Activated CD8-positive, alpha-beta memory T cell treated with anti-CD3 and anti-CD28 coated beads for 48 hours (primary cell): ENCODE results near the gene TRIM23.
"Not testable (repeated sequence)": the region's sequence is repeated elsewhere in the genome, so short reads cannot be mapped to it uniquely, and the experiment has no call there.

Experiments used
- DNase-seq, 3 experiments: peaks; one replicate each; pipeline ENCODE4 v3.0.0-alpha.2; 2020; ENCODE audit warnings: low read depth in 2 of 3, low spot score in 2 of 3

Gene TRIM23

GRCh38 chr5:65624025-65624570 is at the start of gene TRIM23:
Gene TRIM23, minus strand, starts transcription at chr5:65624333. Its CDS starts 59 bp downstream, at chr5:65624274.
- peak; percentile 57 to 78 (median 74) for DNase-seq

GRCh38 chr5:65672796-65673195 is 48.7 kb upstream of the TRIM23 start:
- DNase-seq, result no peak

DNA sequence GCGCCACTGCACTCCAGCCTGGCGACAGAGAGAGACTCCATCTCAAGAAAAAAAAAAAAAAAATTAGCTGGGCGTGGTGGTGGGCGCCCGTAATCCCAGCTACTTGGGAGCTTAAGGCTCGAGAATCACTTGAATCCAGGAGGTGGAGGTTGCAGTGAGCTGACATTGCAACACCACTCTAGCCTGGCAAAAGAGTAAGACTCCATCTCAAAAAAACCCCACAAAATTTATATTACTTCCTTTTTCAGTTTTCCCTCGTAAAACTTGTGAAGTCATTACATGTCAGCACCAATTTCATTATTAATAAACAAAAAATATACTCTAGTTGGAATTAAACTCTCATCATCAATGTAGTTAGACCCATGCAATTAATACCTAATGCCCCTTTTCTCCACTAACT is 44.6 kb upstream of the TRIM23 start:
- DNase-seq, result no peak

DNA sequence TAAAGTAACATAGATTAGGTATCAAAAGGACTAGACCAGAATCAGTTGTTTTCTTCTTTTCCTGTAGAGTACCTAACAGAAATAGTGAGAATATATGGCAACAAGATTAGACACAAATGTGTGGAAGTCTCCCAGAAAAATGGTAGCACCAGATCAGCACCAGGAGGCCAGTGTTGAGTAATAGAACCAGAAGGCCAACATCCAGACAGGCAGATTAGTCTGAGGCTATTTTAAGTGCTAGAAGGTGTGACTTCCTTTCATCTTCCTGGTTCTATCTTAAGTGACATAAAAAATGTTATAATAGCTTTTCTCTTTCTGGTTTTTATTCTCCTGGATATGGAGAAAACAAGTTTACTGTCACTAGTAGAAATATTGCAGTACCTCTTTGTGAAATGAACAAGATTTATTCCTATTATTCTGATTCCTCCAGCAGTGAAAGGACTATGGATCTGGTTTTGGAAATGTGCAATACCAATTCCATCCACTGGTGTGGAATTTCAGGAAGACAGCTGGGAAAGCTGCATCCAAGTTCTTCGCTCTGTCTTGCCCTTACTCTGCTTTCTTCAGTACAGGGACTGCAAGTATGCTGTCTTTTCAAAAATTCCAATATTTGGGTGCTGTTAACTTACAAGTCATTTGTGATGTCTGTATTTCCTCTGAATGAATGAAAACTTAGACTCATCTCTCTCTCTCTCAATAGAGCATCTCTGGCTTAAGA is 39.8 kb upstream of the TRIM23 start:
- no peak for DNase-seq

DNA sequence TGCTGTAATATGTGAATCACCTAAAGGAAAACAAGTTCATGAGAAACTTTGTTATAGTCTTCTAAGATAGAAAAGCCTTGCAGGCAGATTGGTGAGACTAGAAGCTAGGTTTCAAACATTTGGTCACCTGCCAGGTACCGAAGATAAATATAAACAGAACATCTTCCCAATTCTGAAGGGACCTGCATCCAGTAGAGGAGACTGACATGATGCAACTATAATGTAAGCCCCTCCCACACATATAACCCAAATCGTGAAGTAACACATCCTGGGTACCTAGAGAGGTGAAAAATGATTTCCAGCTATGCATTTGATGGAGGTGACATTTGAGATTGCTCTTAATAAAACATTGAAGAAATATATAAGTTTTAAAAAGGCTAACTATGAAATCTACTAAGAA is 30.6 kb upstream of the TRIM23 start:
- no peak for DNase-seq

- no peak for DNase-seq
These were observed 27.0 kb upstream of the TRIM23 start for GRCh38 chr5:65651144-65651543.

DNA sequence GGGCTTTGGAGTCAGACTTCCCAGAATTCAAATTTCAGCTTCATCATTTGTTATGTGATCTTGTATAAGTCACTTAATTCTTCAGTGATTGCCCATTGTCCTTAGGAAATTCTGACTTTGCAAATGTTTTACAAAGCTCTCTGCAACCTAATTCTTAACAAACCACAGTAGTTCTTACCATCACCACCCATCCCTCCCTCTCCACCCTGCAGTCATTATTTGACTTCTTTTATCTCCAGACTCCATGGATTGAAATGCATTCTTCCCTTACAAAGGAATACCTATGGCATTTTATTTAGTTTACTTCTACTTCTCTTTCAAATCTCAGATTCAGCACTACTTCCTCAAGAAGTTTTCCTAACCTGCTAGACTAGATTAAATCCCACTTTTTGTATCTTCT is 23.8 kb upstream of the TRIM23 start:
- no peak for DNase-seq

DNA sequence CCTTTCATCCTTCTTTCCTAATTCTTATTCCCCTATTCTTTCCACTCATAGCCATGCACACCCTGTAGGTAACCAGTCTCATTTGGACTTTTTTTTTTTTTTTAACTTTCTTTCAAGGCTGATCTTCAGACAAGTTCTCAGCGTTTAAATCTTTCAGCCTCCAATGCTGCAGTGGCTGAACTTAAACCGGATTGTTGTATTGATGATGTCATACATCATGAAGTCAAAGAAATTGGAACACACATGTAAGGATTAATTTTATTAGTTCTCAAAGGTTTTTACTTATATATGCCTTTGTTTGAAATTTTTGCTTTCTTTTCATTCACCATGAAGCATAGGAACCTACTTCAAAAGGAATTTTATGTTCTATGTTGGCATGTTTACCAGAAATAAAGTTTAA is 22.8 kb upstream of the TRIM23 start:
- DNase-seq, result no peak

- DNase-seq, result no peak
These were observed 16.1 kb upstream of the TRIM23 start for GRCh38 chr5:65640240-65640639.

- no peak for DNase-seq
These were observed 6.8 kb upstream of the TRIM23 start for GRCh38 chr5:65630981-65631380.

- no peak for DNase-seq
These were observed 1.6 kb upstream of the TRIM23 start for GRCh38 chr5:65625743-65626142.

DNA sequence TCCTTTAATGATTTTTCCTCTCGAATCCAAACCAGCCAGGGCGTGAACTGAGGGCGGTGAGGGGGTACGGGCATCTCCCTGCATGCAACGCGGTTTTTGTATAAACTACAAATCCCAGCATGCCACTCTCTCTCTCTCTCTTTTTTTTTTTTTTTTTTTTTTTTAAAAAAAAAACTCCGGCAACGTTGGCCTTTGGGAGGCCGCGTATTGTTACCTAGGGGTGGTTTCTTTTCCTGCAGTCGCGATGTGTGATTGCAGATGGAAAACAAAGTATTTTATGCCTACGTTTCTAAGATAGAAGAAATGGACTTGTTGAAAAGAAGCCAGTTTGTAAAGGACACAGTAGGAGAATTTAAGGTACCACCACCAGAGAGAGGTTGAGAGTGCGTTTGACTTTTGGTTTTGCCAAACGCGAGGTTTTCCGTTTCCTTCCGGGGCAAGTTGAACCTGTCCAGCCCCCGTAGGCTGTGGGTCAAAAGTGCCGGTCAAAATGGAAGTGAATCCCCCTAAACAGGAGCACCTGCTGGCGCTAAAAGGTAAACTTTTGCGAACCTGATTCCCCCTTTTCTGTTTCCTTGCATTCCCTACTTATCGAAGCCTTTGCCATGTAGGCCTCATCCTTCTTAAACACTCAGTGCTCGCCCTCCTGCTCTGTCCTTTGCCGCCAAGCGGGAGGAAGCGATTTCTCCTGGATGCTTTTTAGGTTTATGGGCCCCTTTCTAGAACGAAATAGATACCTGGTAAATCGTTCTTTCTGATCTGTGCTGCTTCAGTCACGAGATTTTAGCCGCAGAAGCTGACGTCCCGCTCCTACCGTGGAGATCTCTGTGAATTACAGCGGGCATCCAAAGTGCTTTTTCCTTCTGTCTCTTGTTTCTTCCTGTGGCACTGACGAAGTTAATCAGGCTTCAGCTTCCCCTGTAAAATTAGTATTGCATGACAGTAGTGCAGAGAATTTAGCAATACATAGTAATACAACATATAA is 730 bp upstream of the TRIM23 start, which contains the start of the genes SHLD3 and TRAPPC13:
TSS of gene SHLD3 (plus strand) at position 457 of the 985 bp plus-strand sequence. CDS start 4,561 bp downstream, outside the sequence.
TSS of gene TRAPPC13 (plus strand) at position 457 of the 985 bp plus-strand sequence. CDS start at position 491, 34 bp downstream.
- DNase-seq, result peak; percentile 26 to 56 (median 52)

GRCh38 chr5:65623482-65623881 is 651 bp downstream of the TRIM23 start:
- DNase-seq, result no peak

- DNase-seq, result not testable (repeated sequence)
These were observed 2.2 kb downstream of the TRIM23 start for GRCh38 chr5:65621961-65622360.

DNA sequence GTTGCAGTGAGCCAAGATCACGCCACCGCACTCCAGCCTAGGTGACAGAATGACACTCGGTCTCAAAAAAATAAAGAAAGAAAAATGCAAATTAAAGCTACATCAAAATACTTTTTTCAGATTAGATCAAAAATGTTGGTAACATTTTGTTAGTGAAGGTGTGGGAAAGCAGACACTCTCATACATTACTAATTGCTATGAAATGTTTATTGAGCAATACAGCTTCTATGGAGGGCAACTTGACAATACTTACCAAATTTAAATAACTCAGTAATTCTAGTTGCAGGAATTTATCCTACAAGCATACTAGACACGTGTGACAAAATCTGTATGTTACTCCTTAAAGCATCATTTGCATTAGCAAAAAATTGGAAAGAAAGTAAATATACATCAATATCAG is 4.1 kb downstream of the TRIM23 start:
- no peak for DNase-seq

- no peak for DNase-seq
These were observed 11.7 kb downstream of the TRIM23 start for GRCh38 chr5:65612298-65612907.

DNA sequence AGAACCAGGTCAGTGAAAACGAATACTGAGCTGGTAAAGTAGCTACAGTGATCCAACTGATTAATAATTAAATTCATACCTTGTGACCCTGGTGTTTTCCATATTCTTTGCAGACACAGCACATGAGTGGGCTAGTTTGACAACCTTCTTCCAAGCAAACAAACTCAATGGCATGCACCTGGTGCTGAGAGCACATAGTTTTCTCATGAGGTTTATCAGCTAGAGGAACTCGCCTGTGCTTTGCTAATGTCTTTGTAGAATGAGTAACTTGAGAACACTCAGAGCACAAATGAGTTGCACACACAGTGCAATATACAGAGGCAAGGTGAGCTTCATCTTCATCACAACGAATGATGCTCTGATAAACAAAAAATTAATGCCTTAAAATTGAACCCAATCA is 12.6 kb downstream of the TRIM23 start:
- no peak for DNase-seq

- DNase-seq, result not testable (repeated sequence)
These were observed 22.4 kb downstream of the TRIM23 start for GRCh38 chr5:65601761-65602160.

DNA sequence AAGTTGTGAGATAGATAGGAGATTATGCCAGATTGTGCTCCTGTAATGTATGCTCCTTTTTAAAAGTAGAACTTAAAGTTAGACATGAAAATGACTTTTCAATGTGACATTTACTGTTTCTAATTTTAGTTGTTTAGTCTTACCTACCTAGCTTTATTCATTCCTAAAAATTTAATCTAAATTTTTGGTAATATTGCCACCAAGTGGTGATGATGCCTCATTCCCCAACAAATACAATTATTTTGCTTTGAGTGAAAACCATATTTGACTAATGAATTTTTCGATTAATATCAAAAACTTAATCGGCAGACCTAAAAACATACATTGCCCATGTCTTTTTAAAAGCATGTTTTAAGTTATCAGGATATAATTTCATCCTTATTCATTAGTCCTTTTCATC is 35.4 kb downstream of the TRIM23 start:
- DNase-seq, result no peak

- no peak for DNase-seq
These were observed 47.0 kb downstream of the TRIM23 start for GRCh38 chr5:65577141-65577540.

GRCh38 chr5:65570598-65571226 is 53.4 kb downstream of the TRIM23 start:
- DNase-seq, result no peak
